Neural cell (in vitro differentiated cells): ENCODE measurements around the gene FYN. TPM values are rescaled to one million over a fixed set of nuclear protein-coding genes. Genes with fewer than 3 reads are reported as not detected.

Source experiments
- H2AFZ ChIP-seq: fragments of 200-600, 300-800 bp; sonication (generic), shearing (Covaris generic); 2 replicates; pipeline ENCODE4 v1.6.0; 2014; ENCODE audit warnings: low read depth, mild to moderate bottlenecking, antibody characterized with exemption, low read length, moderate library complexity
- H3F3A ChIP-seq: fragments of 200-600 bp; shearing (Covaris generic); 2 replicates; pipeline ENCODE4 v1.6.1; 2016; ENCODE audit warnings: mild to moderate bottlenecking, moderate library complexity, mixed read lengths, antibody characterized with exemption, low read length; ENCODE audit not compliant: insufficient read depth, poor library complexity, severe bottlenecking
- H3K27ac ChIP-seq: fragments of 200-600, 300-800 bp; sonication (generic), shearing (Covaris generic); 2 replicates; pipeline ENCODE4 v1.5.1; 2014; ENCODE audit warnings: mild to moderate bottlenecking, low read length, moderate library complexity
- H3K27me3 ChIP-seq: fragments of 300-800, 200-600 bp; sonication (generic), shearing (Covaris generic); 2 replicates; pipeline ENCODE4 v1.6.0; 2014; ENCODE audit warnings: mild to moderate bottlenecking, low read depth, low read length, moderate library complexity; ENCODE audit not compliant: insufficient read depth
- H3K36me3 ChIP-seq: fragments of 300-800, 200-600 bp; sonication (generic), shearing (Covaris generic); 2 replicates; pipeline ENCODE4 v1.5.1; 2014; ENCODE audit warnings: mild to moderate bottlenecking, antibody characterized with exemption, low read length, moderate library complexity; ENCODE audit not compliant: insufficient read depth
- H3K4me2 ChIP-seq: fragments of 300-800, 200-600 bp; sonication (generic), shearing (Covaris generic); 2 replicates; pipeline ENCODE4 v1.6.0; 2014; ENCODE audit warnings: mild to moderate bottlenecking, low read length
- H3K4me3 ChIP-seq: fragments of 300-800, 200-600 bp; sonication (generic), shearing (Covaris generic); 2 replicates; pipeline ENCODE4 v1.5.1; 2014; ENCODE audit warnings: mild to moderate bottlenecking, low read length, moderate library complexity
- H3K79me2 ChIP-seq: fragments of 200-600 bp; shearing (Covaris generic); replicated peaks from 2 replicates; pipeline ENCODE4 v1.6.0; 2014; ENCODE audit warnings: mild to moderate bottlenecking, low read length, moderate library complexity; ENCODE audit not compliant: insufficient read depth
- H3K9ac ChIP-seq: fragments of 300-800, 200-600 bp; sonication (generic), shearing (Covaris generic); 2 replicates; pipeline ENCODE4 v1.6.1; 2016; ENCODE audit warnings: mild to moderate bottlenecking, low read length, mixed read lengths
- H3K9me2 ChIP-seq: fragments of 200-600 bp; shearing (Covaris generic); 2 replicates; pipeline ENCODE4 v1.6.1; 2016; ENCODE audit warnings: mild to moderate bottlenecking, low read length, mixed read lengths; ENCODE audit not compliant: insufficient read depth
- H3K9me3 ChIP-seq: fragments of 200-600, 300-800 bp; sonication (generic), shearing (Covaris generic); 2 replicates; pipeline ENCODE4 v1.6.1; 2016; ENCODE audit warnings: mild to moderate bottlenecking, mixed run types, low read length, moderate library complexity, mixed read lengths
- H4K20me1 ChIP-seq: fragments of 200-600 bp; shearing (Covaris generic); 2 replicates; pipeline ENCODE4 v1.6.1; 2016; ENCODE audit warnings: mild to moderate bottlenecking, mixed run types; ENCODE audit not compliant: insufficient read depth
- EP300 ChIP-seq: fragments of 450-650 bp; conservative IDR thresholded peaks from 2 replicates; pipeline ENCODE4 v1.6.1; 2014; ENCODE audit warnings: antibody characterized with exemption, mild to moderate bottlenecking, moderate library complexity; ENCODE audit not compliant: poor library complexity, severe bottlenecking
- EZH2 ChIP-seq: fragments of 200-600, 300-800 bp; shearing (Covaris generic), sonication (generic); IDR thresholded peaks from 2 replicates; pipeline ENCODE4 v1.6.1; 2014; ENCODE audit warnings: antibody characterized with exemption, low read length, borderline replicate concordance, mild to moderate bottlenecking; ENCODE audit not compliant: insufficient read depth, poor library complexity, severe bottlenecking
- MXI1 ChIP-seq: fragments of 450-650 bp; conservative IDR thresholded peaks from 2 replicates; pipeline ENCODE4 v1.6.1; 2014; ENCODE audit warnings: antibody characterized with exemption, mild to moderate bottlenecking; ENCODE audit not compliant: poor library complexity, severe bottlenecking
- POLR2AphosphoS5 ChIP-seq: IDR thresholded peaks from 2 replicates; pipeline ENCODE4 v1.6.1; 2012
- RAD21 ChIP-seq: fragments of 450-650 bp; conservative IDR thresholded peaks from 2 replicates; pipeline ENCODE4 v1.6.1; 2014; ENCODE audit warnings: antibody characterized with exemption, mild to moderate bottlenecking, moderate library complexity
- SMC3 ChIP-seq: fragments of 450-650 bp; conservative IDR thresholded peaks from 2 replicates; pipeline ENCODE4 v1.6.1; 2014; ENCODE audit warnings: antibody characterized with exemption, mild to moderate bottlenecking, moderate library complexity; ENCODE audit not compliant: poor library complexity
- TAF1 ChIP-seq: IDR thresholded peaks from 2 replicates; pipeline ENCODE4 v1.6.1; 2012; ENCODE audit warnings: low read depth
- polyA plus RNA-seq: library from polyadenylated mRNA; depleted of rRNA; stranded (reverse); fragments of >200 nt; gene quantifications from 2 replicates; pipeline ENCODE4 v1.2.3, GENCODE V29; 2014
- TF ChIP-seq, protein P1 (sequence below): fragments of 450-650 bp; IDR thresholded peaks from 2 replicates; pipeline ENCODE4 v1.5.1; 2014; ENCODE audit warnings: antibody characterized with exemption, mild to moderate bottlenecking, moderate library complexity; ENCODE audit not compliant: poor library complexity, severe bottlenecking
- TF ChIP-seq, protein P2 (sequence below): IDR thresholded peaks from 2 replicates; pipeline ENCODE4 v1.6.1; 2012; ENCODE audit warnings: borderline replicate concordance

Gene FYN
- polyA plus RNA-seq, 1 donor from 2014 or later, result 277 TPM

GRCh38 chr6:111745636-111746035 is 127.6 kb downstream of the FYN start:
- TF ChIP-seq RAD21 (no peak), SMC3 (no peak), POLR2AphosphoS5 (no peak), EZH2 (no peak), EP300 (no peak), TAF1 (no peak), MXI1 (no peak)
- TF ChIP-seq, protein P1, sequence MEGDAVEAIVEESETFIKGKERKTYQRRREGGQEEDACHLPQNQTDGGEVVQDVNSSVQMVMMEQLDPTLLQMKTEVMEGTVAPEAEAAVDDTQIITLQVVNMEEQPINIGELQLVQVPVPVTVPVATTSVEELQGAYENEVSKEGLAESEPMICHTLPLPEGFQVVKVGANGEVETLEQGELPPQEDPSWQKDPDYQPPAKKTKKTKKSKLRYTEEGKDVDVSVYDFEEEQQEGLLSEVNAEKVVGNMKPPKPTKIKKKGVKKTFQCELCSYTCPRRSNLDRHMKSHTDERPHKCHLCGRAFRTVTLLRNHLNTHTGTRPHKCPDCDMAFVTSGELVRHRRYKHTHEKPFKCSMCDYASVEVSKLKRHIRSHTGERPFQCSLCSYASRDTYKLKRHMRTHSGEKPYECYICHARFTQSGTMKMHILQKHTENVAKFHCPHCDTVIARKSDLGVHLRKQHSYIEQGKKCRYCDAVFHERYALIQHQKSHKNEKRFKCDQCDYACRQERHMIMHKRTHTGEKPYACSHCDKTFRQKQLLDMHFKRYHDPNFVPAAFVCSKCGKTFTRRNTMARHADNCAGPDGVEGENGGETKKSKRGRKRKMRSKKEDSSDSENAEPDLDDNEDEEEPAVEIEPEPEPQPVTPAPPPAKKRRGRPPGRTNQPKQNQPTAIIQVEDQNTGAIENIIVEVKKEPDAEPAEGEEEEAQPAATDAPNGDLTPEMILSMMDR, result no peak
- TF ChIP-seq, protein P2, sequence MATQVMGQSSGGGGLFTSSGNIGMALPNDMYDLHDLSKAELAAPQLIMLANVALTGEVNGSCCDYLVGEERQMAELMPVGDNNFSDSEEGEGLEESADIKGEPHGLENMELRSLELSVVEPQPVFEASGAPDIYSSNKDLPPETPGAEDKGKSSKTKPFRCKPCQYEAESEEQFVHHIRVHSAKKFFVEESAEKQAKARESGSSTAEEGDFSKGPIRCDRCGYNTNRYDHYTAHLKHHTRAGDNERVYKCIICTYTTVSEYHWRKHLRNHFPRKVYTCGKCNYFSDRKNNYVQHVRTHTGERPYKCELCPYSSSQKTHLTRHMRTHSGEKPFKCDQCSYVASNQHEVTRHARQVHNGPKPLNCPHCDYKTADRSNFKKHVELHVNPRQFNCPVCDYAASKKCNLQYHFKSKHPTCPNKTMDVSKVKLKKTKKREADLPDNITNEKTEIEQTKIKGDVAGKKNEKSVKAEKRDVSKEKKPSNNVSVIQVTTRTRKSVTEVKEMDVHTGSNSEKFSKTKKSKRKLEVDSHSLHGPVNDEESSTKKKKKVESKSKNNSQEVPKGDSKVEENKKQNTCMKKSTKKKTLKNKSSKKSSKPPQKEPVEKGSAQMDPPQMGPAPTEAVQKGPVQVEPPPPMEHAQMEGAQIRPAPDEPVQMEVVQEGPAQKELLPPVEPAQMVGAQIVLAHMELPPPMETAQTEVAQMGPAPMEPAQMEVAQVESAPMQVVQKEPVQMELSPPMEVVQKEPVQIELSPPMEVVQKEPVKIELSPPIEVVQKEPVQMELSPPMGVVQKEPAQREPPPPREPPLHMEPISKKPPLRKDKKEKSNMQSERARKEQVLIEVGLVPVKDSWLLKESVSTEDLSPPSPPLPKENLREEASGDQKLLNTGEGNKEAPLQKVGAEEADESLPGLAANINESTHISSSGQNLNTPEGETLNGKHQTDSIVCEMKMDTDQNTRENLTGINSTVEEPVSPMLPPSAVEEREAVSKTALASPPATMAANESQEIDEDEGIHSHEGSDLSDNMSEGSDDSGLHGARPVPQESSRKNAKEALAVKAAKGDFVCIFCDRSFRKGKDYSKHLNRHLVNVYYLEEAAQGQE, result no peak
- Histone ChIP-seq H3K36me3 (peaks cover 9% of the 10 kb centered on the region), H3K9me2 (no peaks in the 10 kb centered on the region), H3K27me3 (no peaks in the 10 kb centered on the region), H3K79me2 (peaks cover 3% of the 10 kb centered on the region), H4K20me1 (no peaks in the 10 kb centered on the region), H2AFZ (no peak overlapping the region), H3K4me2 (no peak overlapping the region), H3F3A (no peaks in the 10 kb centered on the region), H3K9me3 (no peaks in the 10 kb centered on the region), H3K27ac (no peak overlapping the region), H3K9ac (no peak overlapping the region), H3K4me3 (no peak overlapping the region)

DNA sequence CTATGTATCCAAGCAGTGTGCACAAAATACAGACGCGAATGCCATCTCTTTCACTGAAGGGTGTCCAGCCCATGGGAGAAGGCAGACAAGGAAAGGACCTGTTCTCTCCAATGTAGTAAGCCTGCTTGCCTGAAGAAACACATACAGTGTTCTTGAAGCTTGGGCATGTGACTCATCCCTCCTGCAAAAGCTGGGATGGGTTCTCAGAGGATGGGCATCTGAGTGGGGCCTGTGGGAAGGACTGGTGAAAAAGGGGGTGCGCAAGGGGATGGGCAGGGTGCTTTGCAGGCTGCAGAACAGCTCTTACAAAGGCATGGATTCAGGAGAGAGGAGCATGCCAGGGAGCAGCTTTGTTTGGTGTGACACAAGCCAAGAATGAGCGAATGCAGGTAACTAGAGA is 128.1 kb downstream of the FYN start:
- peaks cover 14% of the 10 kb centered on the region for H3K36me3 ChIP-seq
- no peaks in the 10 kb centered on the region for H3K9me2 ChIP-seq
- no peak for TF ChIP-seq RAD21
- TF ChIP-seq, protein P2, result no peak
- TF ChIP-seq MXI1, result no peak
- no peak for TF ChIP-seq SMC3
- no peak for TF ChIP-seq TAF1
- TF ChIP-seq POLR2AphosphoS5, result no peak
- TF ChIP-seq, protein P1, result no peak
- no peak for TF ChIP-seq EP300
- H2AFZ ChIP-seq, result no peak overlapping the region
- H4K20me1 ChIP-seq, result no peaks in the 10 kb centered on the region
- H3F3A ChIP-seq, result no peaks in the 10 kb centered on the region
- no peak overlapping the region for H3K4me3 ChIP-seq
- no peaks in the 10 kb centered on the region for H3K27me3 ChIP-seq
- no peak overlapping the region for H3K4me2 ChIP-seq
- H3K79me2 ChIP-seq, result peaks cover 3% of the 10 kb centered on the region
- H3K9me3 ChIP-seq, result no peaks in the 10 kb centered on the region
- no peak overlapping the region for H3K9ac ChIP-seq
- no peak overlapping the region for H3K27ac ChIP-seq
